Measurements from ENCODE around the gene RTN1. TPM values are rescaled to one million over a fixed set of nuclear protein-coding genes. Genes with fewer than 3 reads are reported as not detected.

RTN1 gene
- total and polyA plus RNA-seq, 2 of the 8 experiments (the other 6 are each of a cell fraction or from before 2014, with no cell fraction given) = 2.8 to 4.9 TPM

- no peaks in the 10 kb centered on the region for H3K23me2 ChIP-seq (ENCODE audit: low read depth, low read length)
- no peak overlapping the region for H4K91ac ChIP-seq (replicated peaks; ENCODE audit: insufficient read length, low read length)
- H2BK15ac ChIP-seq (ENCODE audit: low read length) = no peak overlapping the region
- FAIRE-seq (no peak), DNase-seq (ENCODE audit: low read depth in 1 of 2, low spot score in 2 of 2) (no peak)
- no peaks in the 10 kb centered on the region for H3K27me3 ChIP-seq (replicated peaks in 1 of 4; ENCODE audit: control insufficient read depth in 3 of 4, extremely low read depth in 1 of 4, insufficient read depth in 3 of 4, low read length in 3 of 4)
- no peak overlapping the region for H2BK120ac ChIP-seq (replicated peaks; ENCODE audit: low read depth, low read length)
- no peak overlapping the region for H3K4me2 ChIP-seq (ENCODE audit: insufficient read depth in 1 of 2, low read depth in 2 of 2, low read length in 2 of 2)
- H3K9me3 ChIP-seq (ENCODE audit: insufficient read depth in 2 of 2, low read depth in 1 of 2, low read length in 1 of 2) = peaks cover 0 to 4% of the 10 kb centered on the region in 2 experiments; a peak in 1 of 4 replicates
- H2AK5ac ChIP-seq (ENCODE audit: low read depth, low read length) = no peak overlapping the region
- H4K5ac ChIP-seq (ENCODE audit: insufficient read length, low read depth, low read length) = no peak overlapping the region
- ChIA-PET CTCF (ENCODE audit: partially characterized antibody) (interaction anchor here (0.7 to 6.1 kb wide), 33 partner anchors 8 to 723 kb away, joined by 3 to 47 read pairs (median 4); partner anchors contain the start of genes CCDC175 and RTN1), POLR2A (ENCODE audit: partially characterized antibody) (no interaction called here)
- no peak overlapping the region for H2BK5ac ChIP-seq (ENCODE audit: low read depth, low read length)
- no peak overlapping the region for H2AFZ ChIP-seq (ENCODE audit: low read length)
- H3K36me3 ChIP-seq (ENCODE audit: control insufficient read depth in 2 of 4, insufficient read depth in 4 of 4, low read length in 3 of 4) = no peaks in the 10 kb centered on the region
- no peak overlapping the region for H3K4me3 ChIP-seq (ENCODE audit: extremely low read depth in 1 of 4, insufficient read depth in 2 of 4, low read depth in 3 of 4, low read length in 4 of 4)
- no peak overlapping the region for H2BK12ac ChIP-seq (ENCODE audit: low read depth, low read length)
- H3K27ac ChIP-seq (ENCODE audit: low read depth, low read length) = no peak overlapping the region
- no peak overlapping the region for H4K8ac ChIP-seq (ENCODE audit: extremely low read depth, insufficient read depth, low read length)
- no peak overlapping the region for H3K23ac ChIP-seq (ENCODE audit: insufficient read length)
- no peak overlapping the region for H3K4ac ChIP-seq (replicated peaks; ENCODE audit: insufficient read length, low read depth, low read length)
- no peak overlapping the region for H3K14ac ChIP-seq (ENCODE audit: insufficient read length)
- H2BK20ac ChIP-seq (ENCODE audit: low read length) = no peak overlapping the region
- no peak for TF ChIP-seq TAF1 (IDR thresholded peaks at IDR 0.05; ENCODE audit: low read depth, low read length)
- no peak for TF ChIP-seq SP2 (IDR thresholded peaks at IDR 0.05; ENCODE audit: low read length)
- TF ChIP-seq RFX5 (IDR thresholded peaks at IDR 0.05; ENCODE audit: borderline replicate concordance, low read depth, low read length) = no peak
- no peak for TF ChIP-seq SIX5 (IDR thresholded peaks at IDR 0.05; ENCODE audit: low read depth, low read length)
- no peak for TF ChIP-seq CEBPB (IDR thresholded peaks at IDR 0.05; ENCODE audit: low read depth, low read length)
- no peak for TF ChIP-seq SIRT6 (IDR thresholded peaks at IDR 0.05; ENCODE audit: low read length)
- TF ChIP-seq MAX (IDR thresholded peaks at IDR 0.05) = no peak
- no peak for TF ChIP-seq RXRA (IDR thresholded peaks at IDR 0.05; ENCODE audit: insufficient read depth, low read depth, low read length)
- TF ChIP-seq ZNF274 (IDR thresholded peaks at IDR 0.05; ENCODE audit: borderline replicate concordance, extremely low read depth, low read length) = no peak
- no peaks in the 10 kb centered on the region for H3K4me1 ChIP-seq (replicated peaks in 1 of 4; ENCODE audit: control insufficient read depth in 3 of 4, insufficient read depth in 4 of 4, low read length in 3 of 4)
- no peaks in the 10 kb centered on the region for H3K79me2 ChIP-seq (ENCODE audit: control insufficient read depth in 1 of 2, insufficient read depth in 2 of 2, low read length in 2 of 2)
- no peak overlapping the region for H3K18ac ChIP-seq (ENCODE audit: extremely low read depth, low read length)
- no peaks in the 10 kb centered on the region for H3K79me1 ChIP-seq (ENCODE audit: low read depth, low read length)
- H4K20me1 ChIP-seq (replicated peaks in 1 of 2; ENCODE audit: control insufficient read depth in 1 of 2, insufficient read depth in 2 of 2, low read length in 2 of 2) = no peaks in the 10 kb centered on the region
- H3K9ac ChIP-seq (replicated peaks in 1 of 4; ENCODE audit: extremely low read depth in 1 of 4, low read depth in 3 of 4, low read length in 3 of 4) = no peak overlapping the region
- no peak overlapping the region for H3K56ac ChIP-seq (replicated peaks; ENCODE audit: insufficient read length, low read depth, low read length)
Observed at GRCh38 chr14:59687663-59688062, 182.9 kb downstream of the RTN1 start.

All from H1 (cell line).